GM18499 (cell line): ENCODE data around the gene TEX30.
"Not testable (repeated sequence)": the region's sequence is repeated elsewhere in the genome, so short reads cannot be mapped to it uniquely, and the experiment has no call there.

Source experiments
- ATAC-seq: cut with Tn5 transposase; IDR thresholded peaks from one replicate; pipeline ENCODE4 v1.9.1; 2021; ENCODE audit warnings: moderate number of reproducible peaks; ENCODE audit not compliant: insufficient read depth, unreplicated experiment

TEX30 gene

GRCh38 chr13:102780656-102781055 is 7.1 kb upstream of the TEX30 start:
- ATAC-seq: not testable (repeated sequence)

- no peak for ATAC-seq
These were observed 6.0 kb upstream of the TEX30 start for GRCh38 chr13:102779436-102780159.

- no peak for ATAC-seq
These were observed 4.2 kb upstream of the TEX30 start for GRCh38 chr13:102777736-102778135.

GRCh38 chr13:102776271-102776670 is 2.7 kb upstream of the TEX30 start:
- ATAC-seq: no peak

- ATAC-seq: no peak
These were observed 1.3 kb upstream of the TEX30 start for GRCh38 chr13:102774591-102775520.

- ATAC-seq: no peak
These were observed 605 bp upstream of the TEX30 start for GRCh38 chr13:102774214-102774568.

- ATAC-seq: no peak
These were observed 1.6 kb downstream of the TEX30 start for GRCh38 chr13:102772042-102772425.

GRCh38 chr13:102771298-102772041 is 2.1 kb downstream of the TEX30 start:
- ATAC-seq: no peak

GRCh38 chr13:102770435-102770834 is 3.2 kb downstream of the TEX30 start:
- ATAC-seq: no peak

GRCh38 chr13:102769679-102770078 is 3.9 kb downstream of the TEX30 start:
- no peak for ATAC-seq

- ATAC-seq: no peak
These were observed 4.7 kb downstream of the TEX30 start for GRCh38 chr13:102768909-102769308.

- ATAC-seq: no peak
These were observed 9.8 kb downstream of the TEX30 start for GRCh38 chr13:102763741-102764140.

- no peak for ATAC-seq
These were observed 12.5 kb downstream of the TEX30 start for GRCh38 chr13:102761071-102761470.

GRCh38 chr13:102758842-102759241 is 14.7 kb downstream of the TEX30 start:
- ATAC-seq: no peak

GRCh38 chr13:102757006-102757405 is 16.6 kb downstream of the TEX30 start:
- ATAC-seq: no peak

GRCh38 chr13:102751886-102752285 is 21.7 kb downstream of the TEX30 start:
- no peak for ATAC-seq

GRCh38 chr13:102742506-102742905 is 31.1 kb downstream of the TEX30 start:
- ATAC-seq: no peak

- ATAC-seq: no peak
These were observed 31.5 kb downstream of the TEX30 start for GRCh38 chr13:102742101-102742500.

- ATAC-seq: no peak
These were observed 43.9 kb downstream of the TEX30 start for GRCh38 chr13:102729560-102730270.

- no peak for ATAC-seq
These were observed 47.2 kb downstream of the TEX30 start for GRCh38 chr13:102726430-102726829.
